Breast epithelium (tissue), 4 donors: ENCODE results near the gene GPR141. TPM values are rescaled to one million over a fixed set of nuclear protein-coding genes. Genes with fewer than 3 reads are reported as not detected.

Source experiments
- DNase-seq, 2 donors: peaks; one replicate each; pipeline ENCODE4 v3.0.0-alpha.2; 2019; ENCODE audit warnings: low spot score in 2 of 2
- H3K27ac ChIP-seq, 2 donors: fragments of 200-600 bp; sonication (generic) in 1 of 2; one replicate each; pipeline ENCODE4 v1.5.1; 2016 to 2019; ENCODE audit warnings: mild to moderate bottlenecking in 1 of 2
- H3K27me3 ChIP-seq, 2 donors: fragments of 200-600 bp; sonication (generic) in 1 of 2; one replicate each; pipeline versions ENCODE4 v1.5.1 to v1.6.0; 2017 to 2019; ENCODE audit warnings: control low read depth in 1 of 2, mild to moderate bottlenecking in 1 of 2
- H3K36me3 ChIP-seq: fragments of 200-600 bp; one replicate; pipeline ENCODE4 v1.5.1; 2019
- H3K4me1 ChIP-seq, 2 donors: fragments of 200-600 bp; sonication (generic); one replicate each; pipeline ENCODE4 v1.5.1; 2016 to 2019; ENCODE audit warnings: control low read depth in 1 of 2
- H3K4me3 ChIP-seq, 3 donors: fragments of 200-600 bp; sonication (generic); 1 replicate in 2 of 3; 2 replicates in 1 of 3; pipeline ENCODE4 v1.5.1; 2016 to 2019; ENCODE audit warnings: mild to moderate bottlenecking in 3 of 3, moderate library complexity in 2 of 3
- H3K9me3 ChIP-seq, 2 donors: fragments of 200-600 bp; sonication (generic) in 1 of 2; one replicate each; pipeline ENCODE4 v1.5.1; 2016 to 2019; ENCODE audit warnings: control low read depth in 1 of 2
- CTCF ChIP-seq, 3 donors: fragments of 450-650 bp; IDR thresholded peaks; one replicate each; pipeline ENCODE4 v1.5.1; 2016 to 2017; ENCODE audit warnings: antibody characterized with exemption in 3 of 3, mild to moderate bottlenecking in 3 of 3, moderate library complexity in 3 of 3
- POLR2A ChIP-seq: fragments of 450-650 bp; IDR thresholded peaks from one replicate; pipeline ENCODE4 v1.6.1; 2016; ENCODE audit warnings: antibody characterized with exemption, mild to moderate bottlenecking, moderate library complexity
- POLR2AphosphoS5 ChIP-seq, 3 donors: sonication (generic); formaldehyde crosslinking; IDR thresholded peaks; one replicate each; pipeline ENCODE4 v1.6.1; 2017; ENCODE audit warnings: antibody characterized with exemption in 3 of 3
- intact Hi-C: fragments of 100-400 bp; cut with DNase I; formaldehyde crosslinking; loops from one replicate; pipeline ENCODE4 v1.15.1; 2023; ENCODE audit warnings: low total_unique reads
- total RNA-seq, 3 donors: library from RNA; depleted of rRNA; stranded (reverse); fragments of >200 nt; gene quantifications; one replicate each; pipeline ENCODE4 v1.1.0, GENCODE V29; 2016

The GPR141 gene, protein sequence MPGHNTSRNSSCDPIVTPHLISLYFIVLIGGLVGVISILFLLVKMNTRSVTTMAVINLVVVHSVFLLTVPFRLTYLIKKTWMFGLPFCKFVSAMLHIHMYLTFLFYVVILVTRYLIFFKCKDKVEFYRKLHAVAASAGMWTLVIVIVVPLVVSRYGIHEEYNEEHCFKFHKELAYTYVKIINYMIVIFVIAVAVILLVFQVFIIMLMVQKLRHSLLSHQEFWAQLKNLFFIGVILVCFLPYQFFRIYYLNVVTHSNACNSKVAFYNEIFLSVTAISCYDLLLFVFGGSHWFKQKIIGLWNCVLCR
- total RNA-seq: under 1 TPM in 2 of 3 donors, not detected in 1; 0.64 to 0.88 TPM

GRCh38 chr7:37683246-37684120 lies at the start of gene GPR141:
Gene GPR141, plus strand, starts transcription at chr7:37683766. Its CDS starts 56,628 bp downstream, at chr7:37740394.
- H3K9me3 ChIP-seq: no peaks in the 10 kb centered on the region
- no peaks in the 10 kb centered on the region for H3K4me1 ChIP-seq
- H3K27me3 ChIP-seq: no peaks in the 10 kb centered on the region
- no peaks in the 10 kb centered on the region for H3K36me3 ChIP-seq
- no peak within 1 kb of the TSS for H3K4me3 ChIP-seq
- DNase-seq: no peak
- intact Hi-C loops: no loop called here
- H3K27ac ChIP-seq: no peak within 1 kb of the TSS
- TF ChIP-seq CTCF (IDR thresholded peaks at IDR 0.05) (no peak), POLR2AphosphoS5 (IDR thresholded peaks at IDR 0.05) (no peak), POLR2A (no peak)

- no peak overlapping the region for H3K4me3 ChIP-seq
- no peaks in the 10 kb centered on the region for H3K27me3 ChIP-seq
- H3K4me1 ChIP-seq: no peaks in the 10 kb centered on the region
- H3K9me3 ChIP-seq: peaks cover 9 to 17% of the 10 kb centered on the region in 2 donors
- H3K27ac ChIP-seq: no peak overlapping the region
- DNase-seq: no peak
- TF ChIP-seq POLR2A: no peak
- no peak for TF ChIP-seq CTCF (IDR thresholded peaks at IDR 0.05)
- TF ChIP-seq POLR2AphosphoS5 (IDR thresholded peaks at IDR 0.05): no peak
- H3K36me3 ChIP-seq: no peaks in the 10 kb centered on the region
- intact Hi-C loops: no loop called here
Observed at GRCh38 chr7:37635346-37635745, 48.2 kb upstream of the GPR141 start.

- H3K27me3 ChIP-seq: no peaks in the 10 kb centered on the region
- H3K9me3 ChIP-seq: no peaks in the 10 kb centered on the region
- no peak overlapping the region for H3K27ac ChIP-seq
- H3K36me3 ChIP-seq: no peaks in the 10 kb centered on the region
- DNase-seq: no peak
- no peaks in the 10 kb centered on the region for H3K4me1 ChIP-seq
- no peak overlapping the region for H3K4me3 ChIP-seq
- intact Hi-C loops: loop anchor here (10.0 kb wide), 1 partner anchor 513 kb away; no protein-coding TSS in a partner anchor
- TF ChIP-seq POLR2A (no peak), CTCF (IDR thresholded peaks at IDR 0.05) (no peak), POLR2AphosphoS5 (IDR thresholded peaks at IDR 0.05) (no peak)
Observed at GRCh38 chr7:37642028-37642540, 41.5 kb upstream of the GPR141 start.

- Histone ChIP-seq H3K9me3 (no peaks in the 10 kb centered on the region), H3K4me3 (no peak overlapping the region), H3K36me3 (no peaks in the 10 kb centered on the region), H3K27me3 (no peaks in the 10 kb centered on the region), H3K27ac (no peak overlapping the region), H3K4me1 (no peaks in the 10 kb centered on the region)
- DNase-seq: no peak
- TF ChIP-seq POLR2AphosphoS5 (IDR thresholded peaks at IDR 0.05) (no peak), CTCF (IDR thresholded peaks at IDR 0.05) (no peak)
- intact Hi-C loops: loop anchor here (10.0 kb wide), 1 partner anchor 511 kb away; no protein-coding TSS in a partner anchor
Observed at GRCh38 chr7:37643876-37644275, 39.7 kb upstream of the GPR141 start.
